ENCODE data around the gene AHCY.
A peak's percentile ranks its signal among the peaks of the same experiment; 100 is the strongest.

DNA sequence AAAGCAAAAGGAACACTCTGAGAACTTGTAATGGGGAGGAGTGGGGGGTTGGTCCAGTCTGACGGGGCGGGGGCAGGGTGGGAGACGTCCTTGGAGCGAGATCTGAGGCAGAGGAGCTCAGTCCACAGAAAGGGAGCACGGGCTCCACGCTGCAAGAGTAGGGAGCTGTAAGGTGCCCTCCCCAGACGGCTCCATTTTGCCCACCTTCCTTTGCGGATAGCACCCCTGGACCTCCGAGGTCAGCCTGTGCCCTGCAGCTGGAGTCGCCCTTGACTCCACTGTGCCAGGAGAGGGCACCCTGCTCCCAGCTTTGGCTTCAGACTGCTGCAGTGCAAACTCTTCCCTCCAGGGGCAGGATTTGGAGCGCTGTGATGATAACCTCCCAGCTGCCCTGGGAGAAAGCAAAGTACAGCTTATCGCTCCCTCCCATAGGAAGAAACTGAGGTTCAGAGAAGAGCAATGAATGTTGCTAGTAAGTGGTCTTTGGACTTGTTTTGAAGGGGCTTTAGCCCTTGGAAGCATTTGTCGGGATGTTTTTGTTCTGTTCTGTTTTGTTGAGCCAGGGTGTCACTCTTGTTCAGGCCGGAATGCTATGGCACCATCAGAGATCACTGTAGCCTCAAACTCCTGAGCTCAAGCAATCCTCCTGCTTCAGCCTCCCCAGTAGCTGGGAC lies 9.5 kb upstream of the AHCY start:
- no peak for TF ChIP-seq EZH2 (IDR thresholded peaks at IDR 0.05; ENCODE audit: low read length, missing control alignments)
- TF ChIP-seq, protein P1, sequence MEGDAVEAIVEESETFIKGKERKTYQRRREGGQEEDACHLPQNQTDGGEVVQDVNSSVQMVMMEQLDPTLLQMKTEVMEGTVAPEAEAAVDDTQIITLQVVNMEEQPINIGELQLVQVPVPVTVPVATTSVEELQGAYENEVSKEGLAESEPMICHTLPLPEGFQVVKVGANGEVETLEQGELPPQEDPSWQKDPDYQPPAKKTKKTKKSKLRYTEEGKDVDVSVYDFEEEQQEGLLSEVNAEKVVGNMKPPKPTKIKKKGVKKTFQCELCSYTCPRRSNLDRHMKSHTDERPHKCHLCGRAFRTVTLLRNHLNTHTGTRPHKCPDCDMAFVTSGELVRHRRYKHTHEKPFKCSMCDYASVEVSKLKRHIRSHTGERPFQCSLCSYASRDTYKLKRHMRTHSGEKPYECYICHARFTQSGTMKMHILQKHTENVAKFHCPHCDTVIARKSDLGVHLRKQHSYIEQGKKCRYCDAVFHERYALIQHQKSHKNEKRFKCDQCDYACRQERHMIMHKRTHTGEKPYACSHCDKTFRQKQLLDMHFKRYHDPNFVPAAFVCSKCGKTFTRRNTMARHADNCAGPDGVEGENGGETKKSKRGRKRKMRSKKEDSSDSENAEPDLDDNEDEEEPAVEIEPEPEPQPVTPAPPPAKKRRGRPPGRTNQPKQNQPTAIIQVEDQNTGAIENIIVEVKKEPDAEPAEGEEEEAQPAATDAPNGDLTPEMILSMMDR (conservative IDR thresholded peaks at IDR 0.05 in 1 of 2, IDR thresholded peaks at IDR 0.05 in 1 of 2; ENCODE audit: low read depth in 1 of 2, low read length in 2 of 2), result peak; percentile 100
